ENCODE measurements around the gene SRPK2.

Gene SRPK2

GRCh38 chr7:105133986-105134655, 254.6 kb downstream of the SRPK2 start:
- no peak for DNase-seq (ENCODE audit: low read depth)

- no peak for DNase-seq (ENCODE audit: low read depth)
These were observed 255.4 kb downstream of the SRPK2 start for GRCh38 chr7:105133358-105133757.

GRCh38 chr7:105132835-105133234, 255.9 kb downstream of the SRPK2 start:
- DNase-seq (ENCODE audit: low read depth), result no peak

GRCh38 chr7:105132335-105132734, 256.4 kb downstream of the SRPK2 start:
- no peak for DNase-seq (ENCODE audit: low read depth)

GRCh38 chr7:105131890-105132289, 256.8 kb downstream of the SRPK2 start:
- DNase-seq (ENCODE audit: low read depth), result no peak

GRCh38 chr7:105131033-105131656, 257.6 kb downstream of the SRPK2 start:
- DNase-seq (ENCODE audit: low read depth), result no peak

GRCh38 chr7:105130580-105130979, 258.1 kb downstream of the SRPK2 start:
- DNase-seq (ENCODE audit: low read depth), result no peak

GRCh38 chr7:105130048-105130447, 258.7 kb downstream of the SRPK2 start:
- DNase-seq (ENCODE audit: low read depth), result no peak

GRCh38 chr7:105127179-105127578, 261.5 kb downstream of the SRPK2 start:
- no peak for DNase-seq (ENCODE audit: low read depth)

- no peak for DNase-seq (ENCODE audit: low read depth)
These were observed 262.2 kb downstream of the SRPK2 start for GRCh38 chr7:105126436-105126975.

GRCh38 chr7:105125745-105126144, 263.0 kb downstream of the SRPK2 start:
- DNase-seq (ENCODE audit: low read depth), result no peak

- DNase-seq (ENCODE audit: low read depth), result no peak
These were observed 266.1 kb downstream of the SRPK2 start for GRCh38 chr7:105122619-105123018.

- no peak for DNase-seq (ENCODE audit: low read depth)
These were observed 269.8 kb downstream of the SRPK2 start for GRCh38 chr7:105118612-105119600.

- no peak for DNase-seq (ENCODE audit: low read depth)
These were observed 276.0 kb downstream of the SRPK2 start for GRCh38 chr7:105112440-105113418.

- DNase-seq (ENCODE audit: low read depth), result no peak
These were observed 281.3 kb downstream of the SRPK2 start for GRCh38 chr7:105107458-105107857.

GRCh38 chr7:105106473-105106872, 282.2 kb downstream of the SRPK2 start:
- DNase-seq (ENCODE audit: low read depth), result no peak

GRCh38 chr7:105105579-105105978, 283.1 kb downstream of the SRPK2 start:
- DNase-seq (ENCODE audit: low read depth), result no peak

- no peak for DNase-seq (ENCODE audit: low read depth)
These were observed 286.0 kb downstream of the SRPK2 start for GRCh38 chr7:105102557-105103352.

GRCh38 chr7:105101864-105102263, 286.9 kb downstream of the SRPK2 start:
- DNase-seq (ENCODE audit: low read depth), result no peak

- no peak for DNase-seq (ENCODE audit: low read depth)
These were observed 289.7 kb downstream of the SRPK2 start for GRCh38 chr7:105098863-105099515.

Measured in stimulated activated CD8-positive, alpha-beta memory T cell treated with anti-CD3 and anti-CD28 coated beads, Interleukin-12 subunit alpha, Interleukin-12 subunit beta, amount 100 ng/mL, for 1 hour (primary cell).